ENCODE data around the gene CABP1. TPM values are rescaled to one million over a fixed set of nuclear protein-coding genes. Genes with fewer than 3 reads are reported as not detected.
"Not testable (repeated sequence)": the region's sequence is repeated elsewhere in the genome, so short reads cannot be mapped to it uniquely, and the experiment has no call there.

The CABP1 gene
- total RNA-seq, 1 experiment from 2014 or later: 3.5 TPM

GRCh38 chr12:120666571-120667390 lies 26.4 kb downstream of the CABP1 start:
- no peak for DNase-seq (ENCODE audit: low spot score)

- no peak for DNase-seq (ENCODE audit: low spot score)
Observed at GRCh38 chr12:120668091-120668867, 27.9 kb downstream of the CABP1 start.

- peak; percentile 64 for DNase-seq (ENCODE audit: low spot score)
Observed at GRCh38 chr12:120668868-120669840, 28.7 kb downstream of the CABP1 start.

GRCh38 chr12:120670237-120670636 lies 29.8 kb downstream of the CABP1 start:
- DNase-seq (ENCODE audit: low spot score): not testable (repeated sequence)

- no peak for DNase-seq (ENCODE audit: low spot score)
Observed at GRCh38 chr12:120670667-120671066, 30.2 kb downstream of the CABP1 start.

- DNase-seq (ENCODE audit: low spot score): no peak
Observed at GRCh38 chr12:120674097-120674636, 33.7 kb downstream of the CABP1 start.

- peak; percentile 88 for DNase-seq (ENCODE audit: low spot score)
Observed at GRCh38 chr12:120677765-120678473, 37.5 kb downstream of the CABP1 start.

- DNase-seq (ENCODE audit: low spot score): no peak
Observed at GRCh38 chr12:120678572-120678971, 38.1 kb downstream of the CABP1 start.

GRCh38 chr12:120680165-120680738 lies 39.8 kb downstream of the CABP1 start:
- DNase-seq (ENCODE audit: low spot score): no peak

GRCh38 chr12:120684523-120684932 lies 44.1 kb downstream of the CABP1 start:
- DNase-seq (ENCODE audit: low spot score): no peak

GRCh38 chr12:120685522-120685921 lies 45.1 kb downstream of the CABP1 start:
- DNase-seq (ENCODE audit: low spot score): no peak

GRCh38 chr12:120686151-120686689 lies 45.8 kb downstream of the CABP1 start:
- DNase-seq (ENCODE audit: low spot score): peak; percentile 99

GRCh38 chr12:120686690-120687577 lies 46.5 kb downstream of the CABP1 start, which contains the start of gene MLEC:
Gene MLEC, plus strand, starts transcription at chr12:120687149. Its CDS starts 148 bp downstream, at chr12:120687297.
- DNase-seq (ENCODE audit: low spot score): peak; percentile 98

- peak; percentile 62 for DNase-seq (ENCODE audit: low spot score)
Observed at GRCh38 chr12:120687578-120688289, 47.3 kb downstream of the CABP1 start.

GRCh38 chr12:120688527-120689071 lies 48.2 kb downstream of the CABP1 start:
- peak; percentile 74 for DNase-seq (ENCODE audit: low spot score)

- no peak for DNase-seq (ENCODE audit: low spot score)
Observed at GRCh38 chr12:120689397-120690082, 49.1 kb downstream of the CABP1 start.

- DNase-seq (ENCODE audit: low spot score): no peak
Observed at GRCh38 chr12:120690083-120690450, 49.6 kb downstream of the CABP1 start.

Measured in HT-29 (cell line).